GM10248 (cell line): ENCODE data around the gene C1RL.
A peak's percentile ranks its signal among the peaks of the same experiment; 100 is the strongest.

Experiments
- CTCF ChIA-PET: fragments of 300-600 bp; sonication (Branson Sonifier 250); formaldehyde crosslinking; extraction: SDS; loops from one replicate; lab custom pipeline; 2021; ENCODE audit warnings: antibody characterized with exemption; lab: Yijun Ruan, JAX
- POLR2A ChIA-PET: fragments of 350-650 bp; sonication (Branson Sonifier 250); formaldehyde crosslinking; extraction: SDS; loops from one replicate; lab custom pipeline; 2020; ENCODE audit warnings: antibody characterized with exemption; lab: Yijun Ruan, JAX
- DNase-seq: peaks from one replicate; pipeline ENCODE4 v3.0.0; 2012; ENCODE audit errors: extremely low spot score
- CTCF ChIP-seq: IDR thresholded peaks from 2 replicates; pipeline ENCODE4 v1.5.1; 2012; ENCODE audit warnings: mild to moderate bottlenecking, low read depth; ENCODE audit errors: extremely low read depth, missing control alignments, control extremely low read depth

C1RL gene, protein sequence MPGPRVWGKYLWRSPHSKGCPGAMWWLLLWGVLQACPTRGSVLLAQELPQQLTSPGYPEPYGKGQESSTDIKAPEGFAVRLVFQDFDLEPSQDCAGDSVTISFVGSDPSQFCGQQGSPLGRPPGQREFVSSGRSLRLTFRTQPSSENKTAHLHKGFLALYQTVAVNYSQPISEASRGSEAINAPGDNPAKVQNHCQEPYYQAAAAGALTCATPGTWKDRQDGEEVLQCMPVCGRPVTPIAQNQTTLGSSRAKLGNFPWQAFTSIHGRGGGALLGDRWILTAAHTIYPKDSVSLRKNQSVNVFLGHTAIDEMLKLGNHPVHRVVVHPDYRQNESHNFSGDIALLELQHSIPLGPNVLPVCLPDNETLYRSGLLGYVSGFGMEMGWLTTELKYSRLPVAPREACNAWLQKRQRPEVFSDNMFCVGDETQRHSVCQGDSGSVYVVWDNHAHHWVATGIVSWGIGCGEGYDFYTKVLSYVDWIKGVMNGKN

GRCh38 chr12:7108796-7109571, at the start of gene C1RL:
TSS of gene C1RL (minus strand) at chr12:7109214. CDS start at chr12:7109180, 34 bp downstream.
- peak; percentile 98 for TF ChIP-seq CTCF
- ChIA-PET POLR2A (interaction anchor here (1.1 to 1.2 kb wide), 2 partner anchors 183 to 236 kb away, joined by 3 to 6 read pairs; partner anchors contain the start of gene SPSB2), CTCF (interaction anchor here (0.6 to 8.3 kb wide), 39 partner anchors 9 to 276 kb away, joined by 3 to 108 read pairs (median 4); partner anchors contain the start of genes C12orf57, C1R, CLSTN3 and LPCAT3)
- peak; percentile 76 for DNase-seq

- POLR2A ChIA-PET = no interaction called here
- CTCF ChIA-PET = interaction anchor here (0.9 kb wide), 1 partner anchor 8 kb away, joined by 3 read pairs; no protein-coding TSS in a partner anchor
- no peak for TF ChIP-seq CTCF
- no peak for DNase-seq
Measured at GRCh38 chr12:7157391-7157790, 48.4 kb upstream of the C1RL start.

- no peak for TF ChIP-seq CTCF
- peak; percentile 8 for DNase-seq
- CTCF ChIA-PET = interaction anchor here (0.8 to 3.0 kb wide), 3 partner anchors 9 to 44 kb away, joined by 3 to 17 read pairs (median 3); no protein-coding TSS in a partner anchor
- POLR2A ChIA-PET = no interaction called here
Measured at GRCh38 chr12:7156259-7157197, 47.5 kb upstream of the C1RL start.

- TF ChIP-seq CTCF = no peak
Measured at GRCh38 chr12:7155471-7156034, 46.5 kb upstream of the C1RL start.

GRCh38 chr12:7154901-7155470, 46.0 kb upstream of the C1RL start:
- TF ChIP-seq CTCF = no peak
- ChIA-PET CTCF (interaction anchor here (1.6 to 3.0 kb wide), 3 partner anchors 10 to 39 kb away, joined by 4 to 17 read pairs (median 5); no protein-coding TSS in a partner anchor), POLR2A (no interaction called here)
- DNase-seq = no peak

More at GRCh38 chr12:7155471-7156034, 46.5 kb upstream of the C1RL start:
- ChIA-PET CTCF (interaction anchor here (0.8 to 3.0 kb wide), 3 partner anchors 10 to 43 kb away, joined by 3 to 17 read pairs (median 5); no protein-coding TSS in a partner anchor), POLR2A (no interaction called here)
- peak; percentile 8 for DNase-seq
